IMR-90 (cell line): ENCODE measurements around the gene GBE1. TPM values are rescaled to one million over a fixed set of nuclear protein-coding genes. Genes with fewer than 3 reads are reported as not detected.

Experiments
- ATAC-seq: fragments of 200-7000 bp; cut with Tn5 transposase; 2 replicates; pipeline ENCODE4 v1.9.1; 2020; ENCODE audit warnings: low read depth, mild to moderate bottlenecking, moderate library complexity
- BruUV-seq: library from RNA; stranded (reverse); fragments of 400-500 nt; replicated peaks from 2 replicates; lab custom pipeline; 2021; lab: Mats Ljungman, UMichigan
- CTCF ChIA-PET: fragments of 300-600 bp; formaldehyde crosslinking; extraction: SDS; loops from one replicate; lab custom pipeline; 2021; ENCODE audit warnings: antibody characterized with exemption; lab: Yijun Ruan, JAX
- POLR2A ChIA-PET: fragments of 300-600 bp; sonication (Branson Sonifier 250); formaldehyde crosslinking; loops from one replicate; lab custom pipeline; 2022; ENCODE audit warnings: antibody characterized with exemption; ENCODE audit not compliant: unreplicated experiment; lab: Charles Lee
- DNase-seq: peaks from one replicate; pipeline ENCODE4 v3.0.0; 2013
- H2AFZ ChIP-seq: replicated peaks from 2 replicates; pipeline ENCODE3; 2013; ENCODE audit warnings: low read length, mild to moderate bottlenecking; ENCODE audit not compliant: poor library complexity
- H2AK5ac ChIP-seq: 2 replicates; pipeline ENCODE4 v1.6.1; 2013; ENCODE audit warnings: low read depth, low read length, inconsistent platforms
- H2AK9ac ChIP-seq: replicated peaks from 2 replicates; pipeline ENCODE3; 2013; ENCODE audit warnings: mild to moderate bottlenecking, low read depth, low read length, moderate library complexity; ENCODE audit not compliant: poor library complexity
- H2BK120ac ChIP-seq: 2 replicates; pipeline ENCODE4 v1.6.1; 2013; ENCODE audit warnings: low read depth, low read length, inconsistent platforms
- H2BK15ac ChIP-seq: 3 replicates; pipeline ENCODE4 v1.6.1; 2013; ENCODE audit warnings: low read depth, low read length, inconsistent platforms
- H2BK20ac ChIP-seq: 2 replicates; pipeline ENCODE4 v1.6.1; 2013; ENCODE audit warnings: low read depth, mild to moderate bottlenecking, inconsistent platforms, low read length, moderate library complexity
- H2BK5ac ChIP-seq: 2 replicates; pipeline ENCODE4 v1.6.1; 2013; ENCODE audit warnings: mild to moderate bottlenecking, low read depth, low read length, inconsistent platforms; ENCODE audit not compliant: poor library complexity, severe bottlenecking
- H3K14ac ChIP-seq: replicated peaks from 2 replicates; pipeline ENCODE4 v1.6.1; 2013; ENCODE audit warnings: low read depth, low read length, inconsistent platforms
- H3K18ac ChIP-seq: 2 replicates; pipeline ENCODE4 v1.6.1; 2013; ENCODE audit warnings: low read depth, low read length, control low read depth
- H3K23ac ChIP-seq: 2 replicates; pipeline ENCODE4 v1.6.1; 2013; ENCODE audit warnings: low read depth, low read length, inconsistent platforms
- H3K27ac ChIP-seq: 2 replicates; pipeline ENCODE4 v1.5.1; 2013; ENCODE audit warnings: mild to moderate bottlenecking, control low read depth, low read length; ENCODE audit not compliant: insufficient read depth
- H3K27me3 ChIP-seq: 2 replicates; pipeline ENCODE4 v1.6.1; 2013; ENCODE audit warnings: low read length; ENCODE audit not compliant: control insufficient read depth, insufficient read depth
- H3K36me3 ChIP-seq: 2 replicates; pipeline ENCODE4 v1.6.1; 2013; ENCODE audit warnings: low read length, mixed read lengths; ENCODE audit not compliant: control insufficient read depth, insufficient read depth
- H3K4ac ChIP-seq: 2 replicates; pipeline ENCODE4 v1.6.1; 2013; ENCODE audit warnings: low read depth, low read length, inconsistent platforms
- H3K4me1 ChIP-seq: 2 replicates; pipeline ENCODE4 v1.6.1; 2013; ENCODE audit warnings: low read length, mixed read lengths; ENCODE audit not compliant: control insufficient read depth, insufficient read depth
- H3K4me2 ChIP-seq: 2 replicates; pipeline ENCODE4 v1.6.1; 2013; ENCODE audit warnings: low read depth, mild to moderate bottlenecking, control low read depth, low read length, moderate library complexity
- H3K4me3 ChIP-seq: 2 replicates; pipeline ENCODE4 v1.5.1; 2013; ENCODE audit warnings: low read depth, mild to moderate bottlenecking, control low read depth, low read length, moderate library complexity; ENCODE audit not compliant: insufficient read depth
- H3K56ac ChIP-seq: 2 replicates; pipeline ENCODE4 v1.6.1; 2013; ENCODE audit warnings: low read length, inconsistent platforms; ENCODE audit not compliant: insufficient read depth; ENCODE audit errors: extremely low read depth
- H3K79me1 ChIP-seq, 2 experiments: 2 replicates each; pipeline ENCODE4 v1.6.1; 2013; ENCODE audit warnings: low read length in 2 of 2, inconsistent platforms in 1 of 2, low read depth in 1 of 2
- H3K9ac ChIP-seq: 2 replicates; pipeline ENCODE4 v1.6.1; 2013; ENCODE audit warnings: low read depth, low read length, control low read depth
- H3K9me1 ChIP-seq: 2 replicates; pipeline ENCODE4 v1.6.1; 2013; ENCODE audit warnings: low read length, inconsistent platforms; ENCODE audit not compliant: insufficient read depth
- H3K9me3 ChIP-seq: 2 replicates; pipeline ENCODE4 v1.6.1; 2013; ENCODE audit warnings: low read length; ENCODE audit not compliant: control insufficient read depth, insufficient read depth
- H4K20me1 ChIP-seq: 2 replicates; pipeline ENCODE4 v1.6.1; 2013; ENCODE audit warnings: low read length, inconsistent platforms; ENCODE audit not compliant: insufficient read depth
- H4K5ac ChIP-seq: 2 replicates; pipeline ENCODE4 v1.6.1; 2013; ENCODE audit warnings: mild to moderate bottlenecking, low read depth, low read length, control low read depth
- H4K8ac ChIP-seq, 2 experiments: 2 replicates each; pipeline ENCODE4 v1.6.1; 2013; ENCODE audit warnings: low read depth in 2 of 2, low read length in 2 of 2, control low read depth in 1 of 2, inconsistent platforms in 1 of 2
- H4K91ac ChIP-seq: 2 replicates; pipeline ENCODE4 v1.6.1; 2013; ENCODE audit warnings: low read depth, low read length, inconsistent platforms; ENCODE audit not compliant: insufficient read depth
- BHLHE40 ChIP-seq: fragments of 150-350 bp; IDR thresholded peaks from 2 replicates; pipeline ENCODE4 v1.6.1; 2016; ENCODE audit warnings: mild to moderate bottlenecking, low read depth, low read length
- CEBPB ChIP-seq: IDR thresholded peaks from 2 replicates; pipeline ENCODE4 v1.6.1; 2012; ENCODE audit warnings: low read depth, low read length, improper control_type of control experiment
- CHD1 ChIP-seq: IDR thresholded peaks from 2 replicates; pipeline ENCODE4 v1.6.1; 2012; ENCODE audit warnings: low read depth, low read length, improper control_type of control experiment
- CTCF ChIP-seq: conservative IDR thresholded peaks from 2 replicates; pipeline ENCODE4 v1.5.1; 2012; ENCODE audit warnings: mild to moderate bottlenecking, low read depth, low read length, improper control_type of control experiment
- ELK1 ChIP-seq: fragments of 150-350 bp; IDR thresholded peaks from 2 replicates; pipeline ENCODE4 v1.6.1; 2016; ENCODE audit warnings: low read depth, mild to moderate bottlenecking, low read length, moderate library complexity, borderline replicate concordance
- FOS ChIP-seq: fragments of 150-350 bp; IDR thresholded peaks from 2 replicates; pipeline ENCODE4 v1.6.1; 2016; ENCODE audit warnings: low read depth, low read length
- MAFK ChIP-seq: IDR thresholded peaks from 2 replicates; pipeline ENCODE4 v1.6.1; 2012; ENCODE audit warnings: low read depth, low read length, improper control_type of control experiment
- MAZ ChIP-seq: IDR thresholded peaks from 2 replicates; pipeline ENCODE4 v1.6.1; 2012; ENCODE audit warnings: low read depth, mild to moderate bottlenecking, low read length, improper control_type of control experiment, moderate library complexity, borderline replicate concordance
- MXI1 ChIP-seq: IDR thresholded peaks from 2 replicates; pipeline ENCODE4 v1.6.1; 2012; ENCODE audit warnings: low read depth, mild to moderate bottlenecking, low read length, moderate library complexity, borderline replicate concordance
- NFE2L2 ChIP-seq: fragments of 150-350 bp; IDR thresholded peaks from 2 replicates; pipeline ENCODE4 v1.6.1; 2016; ENCODE audit warnings: low read depth, mild to moderate bottlenecking, low read length
- POLR2A ChIP-seq: IDR thresholded peaks from 2 replicates; pipeline ENCODE4 v1.6.1; 2012; ENCODE audit warnings: mild to moderate bottlenecking, low read depth, low read length
- RAD21 ChIP-seq: IDR thresholded peaks from 2 replicates; pipeline ENCODE4 v1.6.1; 2012; ENCODE audit warnings: low read length, improper control_type of control experiment
- RCOR1 ChIP-seq: IDR thresholded peaks from 2 replicates; pipeline ENCODE4 v1.6.1; 2012; ENCODE audit warnings: mild to moderate bottlenecking, low read length, improper control_type of control experiment; ENCODE audit not compliant: insufficient replicate concordance
- RFX5 ChIP-seq: IDR thresholded peaks from 2 replicates; pipeline ENCODE4 v1.8.0; 2012; ENCODE audit warnings: low read depth, mild to moderate bottlenecking, low read length, moderate library complexity
- SMC3 ChIP-seq: fragments of 150-350 bp; IDR thresholded peaks from 2 replicates; pipeline ENCODE4 v1.6.1; 2016; ENCODE audit warnings: low read depth, mild to moderate bottlenecking, antibody characterized with exemption, low read length, moderate library complexity
- USF2 ChIP-seq: fragments of 150-350 bp; IDR thresholded peaks from 2 replicates; pipeline ENCODE4 v1.6.1; 2017; ENCODE audit warnings: mild to moderate bottlenecking, antibody characterized with exemption, low read length, low read depth
- WGBS, 2 experiments: methylation state at CpG; one replicate each; pipeline versions ENCODE4 v1.1.5 to v1.1.7; 2013; ENCODE audit warnings: missing lambda C conversion rate in 2 of 2; ENCODE audit not compliant: insufficient read length in 1 of 2; ENCODE audit errors: extremely low coverage in 2 of 2; 5-methylcytosine and 5-hydroxymethylcytosine counted together
- dilution Hi-C: fragments of 300-500 bp; cut with HindIII; formaldehyde crosslinking; loops from one replicate; pipeline ENCODE4 v1.14.3; 2018; ENCODE audit warnings: low sequenced_read_pairs; ENCODE audit not compliant: unreplicated experiment
- in situ Hi-C: fragments of 300-500 bp; cut with MboI; formaldehyde crosslinking; loops from 3 replicates; pipeline ENCODE4 v1.14.3; 2019; ENCODE audit warnings: low sequenced_read_pairs, inconsistent platforms, mixed read lengths
- intact Hi-C: fragments of 100-400 bp; cut with micrococcal nuclease; formaldehyde crosslinking; loops from 2 replicates; pipeline ENCODE4 v1.10.0; 2022
- polyA plus RNA-seq, 3 experiments: library from polyadenylated mRNA; depleted of rRNA; stranded (reverse); fragments of >200 nt; gene quantifications; 2 replicates each; pipeline ENCODE4 v1.2.3, GENCODE V29; 2012; ENCODE audit warnings: low replicate concordance in 1 of 3
- total RNA-seq: library from RNA; depleted of rRNA; stranded (reverse); fragments of >200 nt; gene quantifications from 2 replicates; pipeline ENCODE4 v1.2.3, GENCODE V29; 2012

Gene GBE1
- total and polyA plus RNA-seq, 2 of the 4 experiments (the other 2 are of a cell fraction) = 36.7 to 90.3 TPM

- no peaks in the 10 kb centered on the region for H3K36me3 ChIP-seq
- in situ Hi-C loops (no loop called here), intact Hi-C loops (no loop called here), dilution Hi-C loops (no loop called here)
- H3K9ac ChIP-seq = no peak overlapping the region
- DNase-seq (no peak), ATAC-seq (no peak)
- no peak overlapping the region for H2BK15ac ChIP-seq
- ChIA-PET POLR2A (no interaction called here), CTCF (no interaction called here)
- no peak overlapping the region for H2BK5ac ChIP-seq
- H2AFZ ChIP-seq = no peak overlapping the region
- no peaks in the 10 kb centered on the region for H3K79me1 ChIP-seq
- no TSS peak for BruUV-seq
- TF ChIP-seq CHD1 = no peak
- TF ChIP-seq BHLHE40 = no peak
- no peak for TF ChIP-seq NFE2L2
- no peak for TF ChIP-seq MAZ
- no peak for TF ChIP-seq ELK1
- no peak for TF ChIP-seq RFX5
- no peak for TF ChIP-seq USF2
- no peak for TF ChIP-seq MAFK
- TF ChIP-seq RAD21 = no peak
- no peak for TF ChIP-seq FOS
- no peak for TF ChIP-seq CEBPB
- no peak for TF ChIP-seq RCOR1
- no peak for TF ChIP-seq SMC3
- no peak for TF ChIP-seq CTCF
- no peak for TF ChIP-seq POLR2A
- TF ChIP-seq MXI1 = no peak
- H3K4me1 ChIP-seq = no peaks in the 10 kb centered on the region
- H2AK5ac ChIP-seq = no peak overlapping the region
- H3K4me3 ChIP-seq = no peak overlapping the region
- H3K4ac ChIP-seq = no peak overlapping the region
- no peak overlapping the region for H3K14ac ChIP-seq
- H3K9me3 ChIP-seq = no peaks in the 10 kb centered on the region
- no peak overlapping the region for H4K91ac ChIP-seq
- WGBS, 2 experiments = no CpG with 5 or more reads among the region's 2 CpGs
- no peak overlapping the region for H3K27ac ChIP-seq
- H4K8ac ChIP-seq = no peak overlapping the region
- no peak overlapping the region for H2BK20ac ChIP-seq
- H3K18ac ChIP-seq = no peak overlapping the region
- H3K56ac ChIP-seq = no peak overlapping the region
- no peak overlapping the region for H3K4me2 ChIP-seq
- H3K9me1 ChIP-seq = no peaks in the 10 kb centered on the region
- H3K23ac ChIP-seq = no peak overlapping the region
- H2BK120ac ChIP-seq = no peak overlapping the region
- no peaks in the 10 kb centered on the region for H4K20me1 ChIP-seq
- no peak overlapping the region for H2AK9ac ChIP-seq
- no peaks in the 10 kb centered on the region for H3K27me3 ChIP-seq
- H4K5ac ChIP-seq = no peak overlapping the region
Measured at GRCh38 chr3:81788044-81788443, 26.6 kb upstream of the GBE1 start.
